ENCODE data around the gene ACADL. TPM values are rescaled to one million over a fixed set of nuclear protein-coding genes. Genes with fewer than 3 reads are reported as not detected.
"Not testable (repeated sequence)": the region's sequence is repeated elsewhere in the genome, so short reads cannot be mapped to it uniquely, and the experiment has no call there.

Gene ACADL
- polyA plus RNA-seq, 1 donor from 2014 or later = not detected

GRCh38 chr2:210181606-210182088 lies 43.6 kb downstream of the ACADL start:
- not testable (repeated sequence) for H3K79me2 ChIP-seq (replicated peaks; ENCODE audit: insufficient read depth, low read length); H4K20me1 ChIP-seq (ENCODE audit: insufficient read depth); H2AFZ ChIP-seq (ENCODE audit: low read depth, low read length); H3K9me3 ChIP-seq (ENCODE audit: low read length); H3K4me3 ChIP-seq (ENCODE audit: low read length); H3K27ac ChIP-seq (ENCODE audit: low read length); H3K4me2 ChIP-seq (ENCODE audit: low read length); H3K27me3 ChIP-seq (ENCODE audit: insufficient read depth, low read depth, low read length); H3K9ac ChIP-seq (ENCODE audit: low read length); H3F3A ChIP-seq (ENCODE audit: insufficient read depth, low read length, poor library complexity, severe bottlenecking); H3K36me3 ChIP-seq (ENCODE audit: insufficient read depth, low read length); H3K9me2 ChIP-seq (ENCODE audit: insufficient read depth, low read length)

GRCh38 chr2:210181033-210181605 lies 44.1 kb downstream of the ACADL start:
- H3K36me3 ChIP-seq (ENCODE audit: insufficient read depth, low read length); H4K20me1 ChIP-seq (ENCODE audit: insufficient read depth); H3K27me3 ChIP-seq (ENCODE audit: insufficient read depth, low read depth, low read length); H3K9me2 ChIP-seq (ENCODE audit: insufficient read depth, low read length); H3K4me2 ChIP-seq (ENCODE audit: low read length); H3K27ac ChIP-seq (ENCODE audit: low read length); H3K9ac ChIP-seq (ENCODE audit: low read length); H2AFZ ChIP-seq (ENCODE audit: low read depth, low read length); H3K9me3 ChIP-seq (ENCODE audit: low read length); H3F3A ChIP-seq (ENCODE audit: insufficient read depth, low read length, poor library complexity, severe bottlenecking); H3K4me3 ChIP-seq (ENCODE audit: low read length); H3K79me2 ChIP-seq (replicated peaks; ENCODE audit: insufficient read depth, low read length): not testable (repeated sequence)

DNA sequence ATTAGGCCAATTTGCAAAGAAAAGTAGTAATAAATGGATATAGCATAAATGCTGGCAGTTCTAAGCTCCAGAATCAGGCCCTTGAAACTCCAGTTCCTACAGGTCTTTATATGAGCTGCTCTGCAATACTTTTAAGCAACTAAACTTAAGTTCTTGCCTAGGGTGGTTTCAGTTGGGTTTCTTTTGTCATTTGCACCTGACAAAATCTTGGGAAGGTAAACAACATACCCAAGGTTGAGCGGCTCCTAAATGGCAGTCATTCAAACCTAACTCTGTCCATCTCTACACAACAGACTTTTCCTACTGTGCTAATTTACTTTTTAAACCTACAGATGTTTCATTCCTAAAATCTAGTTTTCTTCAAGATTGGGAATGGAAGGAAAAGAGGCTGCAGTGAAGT lies 44.8 kb downstream of the ACADL start:
- Histone ChIP-seq H3K9me2 (ENCODE audit: insufficient read depth, low read length) (no peaks in the 10 kb centered on the region), H3K79me2 (replicated peaks; ENCODE audit: insufficient read depth, low read length) (no peaks in the 10 kb centered on the region), H3K36me3 (ENCODE audit: insufficient read depth, low read length) (no peaks in the 10 kb centered on the region), H3K27me3 (ENCODE audit: insufficient read depth, low read depth, low read length) (no peaks in the 10 kb centered on the region), H3F3A (ENCODE audit: insufficient read depth, low read length, poor library complexity, severe bottlenecking) (no peaks in the 10 kb centered on the region), H3K27ac (ENCODE audit: low read length) (no peak overlapping the region), H3K9me3 (ENCODE audit: low read length) (no peaks in the 10 kb centered on the region), H4K20me1 (ENCODE audit: insufficient read depth) (no peaks in the 10 kb centered on the region), H3K9ac (ENCODE audit: low read length) (no peak overlapping the region), H3K4me3 (ENCODE audit: low read length) (no peak overlapping the region), H3K4me2 (ENCODE audit: low read length) (no peak overlapping the region), H2AFZ (ENCODE audit: low read depth, low read length) (no peak overlapping the region)
- TF ChIP-seq TAF1 (IDR thresholded peaks at IDR 0.05; ENCODE audit: low read depth) (no peak), SMC3 (conservative IDR thresholded peaks at IDR 0.05; ENCODE audit: poor library complexity) (no peak), RAD21 (conservative IDR thresholded peaks at IDR 0.05) (no peak), EZH2 (IDR thresholded peaks at IDR 0.05; ENCODE audit: borderline replicate concordance, insufficient read depth, low read length, poor library complexity, severe bottlenecking) (no peak), EP300 (conservative IDR thresholded peaks at IDR 0.05; ENCODE audit: poor library complexity, severe bottlenecking) (no peak), POLR2AphosphoS5 (IDR thresholded peaks at IDR 0.05) (no peak), MXI1 (conservative IDR thresholded peaks at IDR 0.05; ENCODE audit: poor library complexity, severe bottlenecking) (no peak)
- TF ChIP-seq, protein P1, sequence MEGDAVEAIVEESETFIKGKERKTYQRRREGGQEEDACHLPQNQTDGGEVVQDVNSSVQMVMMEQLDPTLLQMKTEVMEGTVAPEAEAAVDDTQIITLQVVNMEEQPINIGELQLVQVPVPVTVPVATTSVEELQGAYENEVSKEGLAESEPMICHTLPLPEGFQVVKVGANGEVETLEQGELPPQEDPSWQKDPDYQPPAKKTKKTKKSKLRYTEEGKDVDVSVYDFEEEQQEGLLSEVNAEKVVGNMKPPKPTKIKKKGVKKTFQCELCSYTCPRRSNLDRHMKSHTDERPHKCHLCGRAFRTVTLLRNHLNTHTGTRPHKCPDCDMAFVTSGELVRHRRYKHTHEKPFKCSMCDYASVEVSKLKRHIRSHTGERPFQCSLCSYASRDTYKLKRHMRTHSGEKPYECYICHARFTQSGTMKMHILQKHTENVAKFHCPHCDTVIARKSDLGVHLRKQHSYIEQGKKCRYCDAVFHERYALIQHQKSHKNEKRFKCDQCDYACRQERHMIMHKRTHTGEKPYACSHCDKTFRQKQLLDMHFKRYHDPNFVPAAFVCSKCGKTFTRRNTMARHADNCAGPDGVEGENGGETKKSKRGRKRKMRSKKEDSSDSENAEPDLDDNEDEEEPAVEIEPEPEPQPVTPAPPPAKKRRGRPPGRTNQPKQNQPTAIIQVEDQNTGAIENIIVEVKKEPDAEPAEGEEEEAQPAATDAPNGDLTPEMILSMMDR (IDR thresholded peaks at IDR 0.05; ENCODE audit: poor library complexity, severe bottlenecking) = no peak
- TF ChIP-seq, protein P2, sequence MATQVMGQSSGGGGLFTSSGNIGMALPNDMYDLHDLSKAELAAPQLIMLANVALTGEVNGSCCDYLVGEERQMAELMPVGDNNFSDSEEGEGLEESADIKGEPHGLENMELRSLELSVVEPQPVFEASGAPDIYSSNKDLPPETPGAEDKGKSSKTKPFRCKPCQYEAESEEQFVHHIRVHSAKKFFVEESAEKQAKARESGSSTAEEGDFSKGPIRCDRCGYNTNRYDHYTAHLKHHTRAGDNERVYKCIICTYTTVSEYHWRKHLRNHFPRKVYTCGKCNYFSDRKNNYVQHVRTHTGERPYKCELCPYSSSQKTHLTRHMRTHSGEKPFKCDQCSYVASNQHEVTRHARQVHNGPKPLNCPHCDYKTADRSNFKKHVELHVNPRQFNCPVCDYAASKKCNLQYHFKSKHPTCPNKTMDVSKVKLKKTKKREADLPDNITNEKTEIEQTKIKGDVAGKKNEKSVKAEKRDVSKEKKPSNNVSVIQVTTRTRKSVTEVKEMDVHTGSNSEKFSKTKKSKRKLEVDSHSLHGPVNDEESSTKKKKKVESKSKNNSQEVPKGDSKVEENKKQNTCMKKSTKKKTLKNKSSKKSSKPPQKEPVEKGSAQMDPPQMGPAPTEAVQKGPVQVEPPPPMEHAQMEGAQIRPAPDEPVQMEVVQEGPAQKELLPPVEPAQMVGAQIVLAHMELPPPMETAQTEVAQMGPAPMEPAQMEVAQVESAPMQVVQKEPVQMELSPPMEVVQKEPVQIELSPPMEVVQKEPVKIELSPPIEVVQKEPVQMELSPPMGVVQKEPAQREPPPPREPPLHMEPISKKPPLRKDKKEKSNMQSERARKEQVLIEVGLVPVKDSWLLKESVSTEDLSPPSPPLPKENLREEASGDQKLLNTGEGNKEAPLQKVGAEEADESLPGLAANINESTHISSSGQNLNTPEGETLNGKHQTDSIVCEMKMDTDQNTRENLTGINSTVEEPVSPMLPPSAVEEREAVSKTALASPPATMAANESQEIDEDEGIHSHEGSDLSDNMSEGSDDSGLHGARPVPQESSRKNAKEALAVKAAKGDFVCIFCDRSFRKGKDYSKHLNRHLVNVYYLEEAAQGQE (IDR thresholded peaks at IDR 0.05; ENCODE audit: borderline replicate concordance) = no peak
